Activated CD8-positive, alpha-beta T cell treated with anti-CD3 and anti-CD28 coated beads for 36 hours (primary cell): Measurements from ENCODE around the gene CTDSP2. TPM values are rescaled to one million over a fixed set of nuclear protein-coding genes. Genes with fewer than 3 reads are reported as not detected.

ENCODE experiments used
- ATAC-seq: fragments of 200-7000 bp; cut with Tn5 transposase; one replicate; pipeline ENCODE4 v1.10.0; 2021; ENCODE audit warnings: mild to moderate bottlenecking, moderate library complexity
- CTCF ChIA-PET: fragments of 350-600 bp; sonication (Branson Sonifier 250); formaldehyde crosslinking; loops from one replicate; lab custom pipeline; 2021; ENCODE audit warnings: antibody characterized with exemption; lab: Charles Lee
- POLR2A ChIA-PET: fragments of 350-600 bp; sonication (Branson Sonifier 250); formaldehyde crosslinking; loops from one replicate; lab custom pipeline; 2021; ENCODE audit warnings: antibody characterized with exemption; lab: Charles Lee
- DNase-seq: peaks from one replicate; pipeline ENCODE4 v3.0.0-alpha.2; 2020
- H3K27ac Mint-ChIP-seq: one replicate; pipeline ENCODE4 v1.8.0; 2021; ENCODE audit warnings: mild to moderate bottlenecking, mixed read lengths
- H3K27me3 Mint-ChIP-seq: one replicate; pipeline ENCODE4 v1.8.0; 2021; ENCODE audit warnings: mixed read lengths
- H3K36me3 Mint-ChIP-seq: one replicate; pipeline ENCODE4 v1.8.0; 2021; ENCODE audit warnings: low read depth, mixed read lengths
- H3K4me1 Mint-ChIP-seq: one replicate; pipeline ENCODE4 v1.8.0; 2021; ENCODE audit warnings: low read depth, mixed read lengths
- H3K4me3 Mint-ChIP-seq: one replicate; pipeline ENCODE4 v1.8.0; 2021; ENCODE audit warnings: mild to moderate bottlenecking, moderate library complexity, mixed read lengths
- H3K9me3 Mint-ChIP-seq: one replicate; pipeline ENCODE4 v1.8.0; 2021; ENCODE audit warnings: mixed read lengths
- CTCF ChIP-seq: fragments of 200-600 bp; IDR thresholded peaks from one replicate; pipeline ENCODE4 v1.8.0; 2022; ENCODE audit warnings: antibody characterized with exemption, mild to moderate bottlenecking
- intact Hi-C: fragments of 100-400 bp; cut with micrococcal nuclease; formaldehyde crosslinking; loops from one replicate; pipeline ENCODE4 v1.10.0; 2022
- total RNA-seq, 2 experiments: library from RNA; stranded (reverse); gene quantifications; one replicate each; pipeline ENCODE4 v1.2.3, GENCODE V29; 2021

CTDSP2 gene
- total RNA-seq, 2 experiments from 2014 or later, result 67.1 to 67.2 TPM

DNA sequence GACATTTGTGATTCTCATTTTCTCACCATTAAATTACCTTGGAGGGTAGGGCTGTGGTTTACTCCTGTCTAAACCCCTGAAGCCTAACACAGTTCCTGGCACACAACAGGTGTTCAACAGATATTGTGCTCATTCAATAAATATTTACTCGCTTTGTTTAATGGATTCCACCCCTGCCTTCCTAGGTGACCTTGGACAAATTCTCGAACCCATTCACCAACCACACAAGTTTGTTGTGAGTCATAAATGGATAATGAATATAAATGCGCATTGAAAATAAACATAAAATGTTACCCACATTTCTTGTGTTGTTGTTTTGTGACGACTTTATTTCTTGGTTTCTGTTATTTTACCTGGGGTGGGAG lies 64.3 kb downstream of the CTDSP2 start:
- Mint-ChIP-seq H3K27ac (peak overlapping the region; percentile 96), H3K27me3 (no peaks in the 10 kb centered on the region), H3K36me3 (peaks cover 25% of the 10 kb centered on the region), H3K9me3 (no peaks in the 10 kb centered on the region), H3K4me1 (peaks cover 28% of the 10 kb centered on the region), H3K4me3 (peak overlapping the region; percentile 99)
- CTCF ChIA-PET, result interaction anchor here (1.0 to 13.4 kb wide), 17 partner anchors 10 to 236 kb away, joined by 3 to 122 read pairs (median 6); partner anchors contain the start of genes CDK4, CTDSP2, CYP27B1 and DCTN2
- ATAC-seq, result peak; percentile 17
- DNase-seq, result no peak
- TF ChIP-seq CTCF, result no peak
- intact Hi-C loops, result loop anchor here (5.0 kb wide), 1 partner anchor 125 kb away; no protein-coding TSS in a partner anchor
- POLR2A ChIA-PET, result interaction anchor here (0.8 to 2.0 kb wide), 9 partner anchors 10 to 144 kb away, joined by 3 to 10 read pairs (median 4); partner anchors contain the start of genes CTDSP2, EEF1AKMT3 and METTL1

GRCh38 chr12:57781801-57782200 lies 64.7 kb downstream of the CTDSP2 start:
- POLR2A ChIA-PET, result interaction anchor here (1.0 to 2.0 kb wide), 5 partner anchors 9 to 114 kb away, joined by 3 to 10 read pairs (median 4); partner anchors contain the start of genes CTDSP2, EEF1AKMT3 and METTL1
- Mint-ChIP-seq H3K36me3 (peaks cover 24% of the 10 kb centered on the region), H3K4me1 (peaks cover 28% of the 10 kb centered on the region), H3K4me3 (no peak overlapping the region), H3K9me3 (no peaks in the 10 kb centered on the region), H3K27ac (peak overlapping the region; percentile 96), H3K27me3 (no peaks in the 10 kb centered on the region)
- DNase-seq (no peak), ATAC-seq (no peak)
- no peak for TF ChIP-seq CTCF
- CTCF ChIA-PET, result interaction anchor here (0.9 to 13.4 kb wide), 10 partner anchors 9 to 235 kb away, joined by 3 to 122 read pairs (median 4); partner anchors contain the start of genes CYP27B1, DCTN2 and EEF1AKMT3
- intact Hi-C loops, result loop anchor here (5.0 kb wide), 1 partner anchor 126 kb away; no protein-coding TSS in a partner anchor

DNA sequence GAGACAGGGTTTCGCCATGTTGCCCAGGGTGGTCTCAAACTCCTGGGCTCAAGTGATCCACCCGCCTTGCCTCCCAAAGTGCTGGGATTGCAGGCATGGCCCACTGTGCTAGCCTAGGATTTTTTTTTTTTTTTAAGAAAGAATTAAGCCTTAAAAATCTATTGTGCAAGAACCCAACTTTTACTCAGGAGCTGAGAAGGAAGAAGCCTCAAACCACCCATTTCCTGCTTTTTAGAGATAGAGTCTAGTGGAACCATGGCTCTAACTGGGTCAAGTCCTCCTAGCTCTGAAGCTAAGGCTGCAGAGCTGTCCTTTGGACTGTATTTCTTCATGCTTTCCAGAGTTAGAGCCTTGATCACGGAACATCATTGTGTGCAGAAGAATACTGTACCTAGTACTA lies 65.3 kb downstream of the CTDSP2 start:
- no peak overlapping the region for H3K4me3 Mint-ChIP-seq
- DNase-seq, result no peak
- no peak for ATAC-seq

GRCh38 chr12:57780284-57780897 lies 66.1 kb downstream of the CTDSP2 start:
- no peaks in the 10 kb centered on the region for H3K27me3 Mint-ChIP-seq
- no peak overlapping the region for H3K4me3 Mint-ChIP-seq
- H3K9me3 Mint-ChIP-seq, result no peaks in the 10 kb centered on the region
- ATAC-seq (no peak), DNase-seq (no peak)
- peaks cover 28% of the 10 kb centered on the region for H3K4me1 Mint-ChIP-seq
- ChIA-PET POLR2A (interaction anchor here (0.5 to 0.8 kb wide), 2 partner anchors 14 to 86 kb away, joined by 3 read pairs; partner anchors contain the start of gene CYP27B1), CTCF (interaction anchor here (0.5 to 13.4 kb wide), 4 partner anchors 17 to 123 kb away, joined by 3 to 122 read pairs (median 6); partner anchors contain the start of gene CYP27B1)
- peaks cover 16% of the 10 kb centered on the region for H3K36me3 Mint-ChIP-seq
- no peak overlapping the region for H3K27ac Mint-ChIP-seq
- TF ChIP-seq CTCF, result no peak
- intact Hi-C loops, result loop anchor here (5.0 kb wide), 1 partner anchor 127 kb away; no protein-coding TSS in a partner anchor

More for the DNA sequence above, 65.3 kb downstream of the CTDSP2 start:
- peaks cover 19% of the 10 kb centered on the region for H3K36me3 Mint-ChIP-seq
- H3K4me1 Mint-ChIP-seq, result peaks cover 28% of the 10 kb centered on the region
- H3K27ac Mint-ChIP-seq, result peak overlapping the region; percentile 96
- intact Hi-C loops, result loop anchor here (5.0 kb wide), 1 partner anchor 126 kb away; no protein-coding TSS in a partner anchor
- ChIA-PET CTCF (interaction anchor here (0.9 to 13.4 kb wide), 9 partner anchors 9 to 124 kb away, joined by 3 to 122 read pairs (median 5); partner anchors contain the start of genes CYP27B1 and EEF1AKMT3), POLR2A (interaction anchor here (1.0 to 1.1 kb wide), 3 partner anchors 9 to 114 kb away, joined by 3 to 7 read pairs (median 4); partner anchors contain the start of genes EEF1AKMT3 and METTL1)
- H3K27me3 Mint-ChIP-seq, result no peaks in the 10 kb centered on the region
- TF ChIP-seq CTCF, result no peak
- H3K9me3 Mint-ChIP-seq, result no peaks in the 10 kb centered on the region
